Vagina (tissue), 2 donors: Measurements from ENCODE around the gene CACNB2.

Experiments
- CTCF ChIP-seq, 3 experiments: fragments of 450-650 bp in 2 of 3; fragments of 200-600 bp in 1 of 3; sonication (generic) in 1 of 3; IDR thresholded peaks; one replicate each; pipeline ENCODE4 v1.5.1; 2017 to 2019; ENCODE audit warnings: antibody characterized with exemption in 3 of 3, mild to moderate bottlenecking in 2 of 3, moderate library complexity in 2 of 3
- POLR2A ChIP-seq, 2 donors: fragments of 450-650 bp; IDR thresholded peaks; one replicate each; pipeline ENCODE4 v1.6.1; 2017; ENCODE audit warnings: antibody characterized with exemption in 2 of 2, mild to moderate bottlenecking in 2 of 2, moderate library complexity in 2 of 2

- TF ChIP-seq POLR2A (IDR thresholded peaks at IDR 0.05) (no peak), CTCF (IDR thresholded peaks at IDR 0.05) (no peak)
Measured at GRCh38 chr10:18224626-18225445, 84.6 kb downstream of the CACNB2 start.
